Neuronal stem cell (in vitro differentiated cells): ENCODE results near the gene GNG13.

Source experiments
- DNase-seq: peaks from one replicate; pipeline ENCODE4 v3.0.0-alpha.2; 2013; ENCODE audit warnings: low spot score
- H2AFZ ChIP-seq: one replicate; pipeline ENCODE4 v1.6.1; 2013; ENCODE audit warnings: mild to moderate bottlenecking, low read length, inconsistent platforms
- H2AK5ac ChIP-seq: 2 replicates; pipeline ENCODE4 v1.6.1; 2013; ENCODE audit warnings: low read depth, mild to moderate bottlenecking, inconsistent platforms, low read length, moderate library complexity, mixed read lengths
- H2BK120ac ChIP-seq: 2 replicates; pipeline ENCODE4 v1.6.1; 2013; ENCODE audit warnings: low read depth, mild to moderate bottlenecking, inconsistent platforms, low read length, moderate library complexity, mixed read lengths
- H2BK12ac ChIP-seq: one replicate; pipeline ENCODE4 v1.6.1; 2013; ENCODE audit warnings: low read length, inconsistent platforms
- H2BK15ac ChIP-seq: 2 replicates; pipeline ENCODE4 v1.6.1; 2013; ENCODE audit warnings: mild to moderate bottlenecking, low read length, inconsistent platforms, mixed read lengths
- H2BK5ac ChIP-seq: one replicate; pipeline ENCODE4 v1.6.1; 2013; ENCODE audit warnings: inconsistent platforms, mild to moderate bottlenecking, low read length, moderate library complexity
- H3K14ac ChIP-seq: one replicate; pipeline ENCODE4 v1.6.1; 2013; ENCODE audit warnings: low read length, inconsistent platforms
- H3K18ac ChIP-seq: 2 replicates; pipeline ENCODE4 v1.6.1; 2013; ENCODE audit warnings: low read length, inconsistent platforms
- H3K23ac ChIP-seq: 2 replicates; pipeline ENCODE4 v1.6.1; 2013; ENCODE audit warnings: low read depth, mild to moderate bottlenecking, mixed read lengths, low read length, inconsistent platforms; ENCODE audit not compliant: poor library complexity
- H3K27ac ChIP-seq: replicated peaks from 3 replicates; pipeline ENCODE4 v1.5.1; 2013; ENCODE audit warnings: low read length, inconsistent platforms
- H3K27me3 ChIP-seq, 3 experiments: 2 replicates each; pipeline ENCODE4 v1.6.1; 2013; ENCODE audit warnings: low read length in 3 of 3, mild to moderate bottlenecking in 2 of 3, inconsistent platforms in 1 of 3, low read depth in 1 of 3, mixed read lengths in 1 of 3, moderate library complexity in 1 of 3; ENCODE audit not compliant: control insufficient read depth in 3 of 3, insufficient read depth in 3 of 3
- H3K36me3 ChIP-seq, 2 donors: replicated peaks in 1 of 2; 2 replicates each; pipeline ENCODE4 v1.6.1; 2013; ENCODE audit warnings: low read length in 2 of 2; ENCODE audit not compliant: control insufficient read depth in 2 of 2, insufficient read depth in 2 of 2
- H3K4ac ChIP-seq: 2 replicates; pipeline ENCODE4 v1.6.1; 2013; ENCODE audit warnings: inconsistent platforms, mild to moderate bottlenecking, low read length, moderate library complexity
- H3K4me1 ChIP-seq, 2 donors: 1 replicate in 1 of 2; 2 replicates in 1 of 2; pipeline ENCODE4 v1.6.1; 2013; ENCODE audit warnings: low read length in 2 of 2, low read depth in 1 of 2; ENCODE audit not compliant: control insufficient read depth in 2 of 2, insufficient read depth in 1 of 2
- H3K4me2 ChIP-seq: one replicate; pipeline ENCODE4 v1.6.1; 2013; ENCODE audit warnings: mild to moderate bottlenecking, low read length, inconsistent platforms; ENCODE audit not compliant: insufficient read depth, poor library complexity, severe bottlenecking
- H3K4me3 ChIP-seq, 2 donors: 2 replicates each; pipeline ENCODE4 v1.5.1; 2013; ENCODE audit warnings: low read length in 2 of 2, mild to moderate bottlenecking in 2 of 2, inconsistent platforms in 1 of 2, moderate library complexity in 1 of 2
- H3K79me1 ChIP-seq: one replicate; pipeline ENCODE4 v1.6.1; 2013; ENCODE audit warnings: low read depth, mild to moderate bottlenecking, inconsistent platforms, low read length, moderate library complexity
- H3K9ac ChIP-seq: one replicate; pipeline ENCODE4 v1.6.1; 2013; ENCODE audit warnings: mild to moderate bottlenecking, low read depth, low read length, inconsistent platforms; ENCODE audit not compliant: poor library complexity
- H3K9me3 ChIP-seq, 2 donors: replicated peaks in 1 of 2; 2 replicates each; pipeline versions ENCODE3 to v1.6.1; 2013; ENCODE audit warnings: low read length in 2 of 2, mild to moderate bottlenecking in 2 of 2, inconsistent platforms in 1 of 2, low read depth in 1 of 2, mixed read lengths in 1 of 2, moderate library complexity in 1 of 2; ENCODE audit not compliant: control insufficient read depth in 2 of 2, insufficient read depth in 1 of 2
- H4K8ac ChIP-seq: one replicate; pipeline ENCODE4 v1.6.1; 2013; ENCODE audit warnings: low read depth, mild to moderate bottlenecking, inconsistent platforms, low read length, moderate library complexity
- H4K91ac ChIP-seq: one replicate; pipeline ENCODE4 v1.6.1; 2013; ENCODE audit warnings: low read length, low read depth, mild to moderate bottlenecking, inconsistent platforms; ENCODE audit not compliant: poor library complexity
- WGBS, 2 donors: extraction: QIAGEN DNeasy Blood & Tissue Kit; methylation state at CpG; one replicate each; pipeline ENCODE4 v1.1.7; 2013; ENCODE audit warnings: missing lambda C conversion rate in 2 of 2, mixed read lengths in 1 of 2; ENCODE audit not compliant: insufficient read length in 2 of 2, insufficient replicate concordance in 1 of 2; ENCODE audit errors: extremely low coverage in 2 of 2; 5-methylcytosine and 5-hydroxymethylcytosine counted together

GNG13 gene

DNA sequence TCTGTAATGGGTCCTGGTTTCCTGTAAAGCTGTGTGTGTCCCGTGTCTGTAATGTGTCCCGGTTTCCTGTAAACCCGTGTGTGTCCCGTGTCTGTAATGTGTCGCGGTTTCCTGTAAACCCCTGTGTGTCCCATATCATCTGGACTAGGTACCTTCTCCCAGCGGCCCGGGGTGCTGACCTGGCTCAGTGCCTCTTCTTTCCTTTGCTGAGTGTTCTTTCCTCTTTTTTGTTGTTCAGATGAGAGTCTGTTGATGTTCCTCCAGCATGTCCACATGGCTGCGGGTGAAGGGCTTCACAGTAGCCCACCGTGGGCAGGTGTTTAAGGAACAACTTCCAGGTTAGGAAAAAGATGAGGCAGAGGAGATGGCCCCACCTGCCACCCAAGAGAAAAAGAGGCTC is 46.6 kb upstream of the GNG13 start:
- H2BK5ac ChIP-seq, result no peak overlapping the region
- no peak overlapping the region for H2BK15ac ChIP-seq
- no peak overlapping the region for H3K4me2 ChIP-seq
- H3K23ac ChIP-seq, result no peak overlapping the region
- H4K91ac ChIP-seq, result no peak overlapping the region
- peaks cover 29 to 37% of the 10 kb centered on the region in 2 donors for H3K9me3 ChIP-seq
- no CpG with 5 or more reads among the region's 10 CpGs for WGBS, 2 donors
- DNase-seq, result no peak
- H4K8ac ChIP-seq, result no peak overlapping the region
- no peak overlapping the region for H3K27ac ChIP-seq
- no peak overlapping the region for H3K4me3 ChIP-seq
- no peak overlapping the region for H2BK12ac ChIP-seq
- H3K4me1 ChIP-seq, result peaks cover 0 to 8% of the 10 kb centered on the region in 2 donors
- no peaks in the 10 kb centered on the region for H3K27me3 ChIP-seq
- H2AK5ac ChIP-seq, result no peak overlapping the region
- peaks cover 2% of the 10 kb centered on the region for H3K79me1 ChIP-seq
- no peak overlapping the region for H2BK120ac ChIP-seq
- H2AFZ ChIP-seq, result no peak overlapping the region
- no peak overlapping the region for H3K9ac ChIP-seq
- H3K18ac ChIP-seq, result no peak overlapping the region
- H3K4ac ChIP-seq, result no peak overlapping the region
- no peak overlapping the region for H3K14ac ChIP-seq
- no peaks in the 10 kb centered on the region for H3K36me3 ChIP-seq

GRCh38 chr16:845351-845745 is 44.8 kb upstream of the GNG13 start:
- no peak overlapping the region for H2AK5ac ChIP-seq
- WGBS, 2 donors, result no CpG with 5 or more reads among the region's 26 CpGs
- peaks cover 15 to 22% of the 10 kb centered on the region in 2 donors for H3K9me3 ChIP-seq
- no peak overlapping the region for H3K18ac ChIP-seq
- H3K36me3 ChIP-seq, result no peaks in the 10 kb centered on the region
- H3K4ac ChIP-seq, result no peak overlapping the region
- peaks cover 2% of the 10 kb centered on the region for H3K79me1 ChIP-seq
- DNase-seq, result no peak
- no peak overlapping the region for H3K14ac ChIP-seq
- no peak overlapping the region for H2BK120ac ChIP-seq
- H3K4me3 ChIP-seq, result no peak overlapping the region
- no peak overlapping the region for H4K8ac ChIP-seq
- no peaks in the 10 kb centered on the region for H3K27me3 ChIP-seq
- H3K23ac ChIP-seq, result no peak overlapping the region
- peaks cover 0 to 11% of the 10 kb centered on the region in 2 donors for H3K4me1 ChIP-seq
- no peak overlapping the region for H3K9ac ChIP-seq
- H3K4me2 ChIP-seq, result no peak overlapping the region
- H2AFZ ChIP-seq, result no peak overlapping the region
- no peak overlapping the region for H4K91ac ChIP-seq
- H2BK12ac ChIP-seq, result no peak overlapping the region
- H2BK15ac ChIP-seq, result no peak overlapping the region
- peak overlapping the region; percentile 59 for H2BK5ac ChIP-seq
- H3K27ac ChIP-seq, result no peak overlapping the region

DNA sequence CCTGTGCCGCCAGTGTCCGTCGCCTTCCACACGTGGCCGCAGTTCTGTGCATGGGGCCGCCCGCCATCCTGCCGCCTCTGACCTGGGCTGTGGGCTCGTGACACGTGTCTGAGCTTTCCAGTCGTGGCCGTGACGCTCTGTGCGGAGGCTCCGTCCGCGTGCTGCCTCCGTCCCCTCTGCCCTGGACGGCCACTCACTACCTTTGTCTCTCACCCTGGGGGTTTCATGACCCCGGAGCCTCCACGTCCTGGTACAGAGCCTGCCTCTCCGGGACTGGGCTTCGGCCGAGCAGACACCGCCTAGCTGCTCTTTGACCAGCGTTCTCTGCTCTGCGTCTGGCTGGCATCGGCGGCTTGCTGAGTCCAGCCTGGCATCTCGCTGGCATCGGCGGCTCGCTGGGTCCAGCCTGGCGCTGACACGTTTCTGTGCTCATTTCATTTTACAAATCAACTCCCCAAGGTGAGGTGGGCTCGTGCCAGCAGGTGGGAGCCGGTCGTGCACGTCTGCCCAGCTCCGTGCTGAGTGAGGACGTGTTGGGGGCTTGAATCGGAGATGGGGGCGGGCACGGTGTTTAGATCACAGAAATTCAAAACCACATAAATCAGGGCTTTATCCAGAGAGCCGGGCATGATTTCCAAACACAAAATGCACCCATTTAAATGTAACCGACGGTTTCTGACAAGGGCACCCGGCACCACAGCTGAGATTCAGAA is 44.3 kb upstream of the GNG13 start:
- H3K4me2 ChIP-seq, result no peak overlapping the region
- H3K14ac ChIP-seq, result peak overlapping the region; percentile 56
- no peak overlapping the region for H2AFZ ChIP-seq
- H4K91ac ChIP-seq, result no peak overlapping the region
- no peak overlapping the region for H2BK120ac ChIP-seq
- H2AK5ac ChIP-seq, result peak overlapping the region; percentile 56
- H3K23ac ChIP-seq, result no peak overlapping the region
- peak overlapping the region; percentile 22 for H2BK12ac ChIP-seq
- peaks cover 2% of the 10 kb centered on the region for H3K79me1 ChIP-seq
- H2BK15ac ChIP-seq, result no peak overlapping the region
- peak overlapping the region; percentile 59 for H2BK5ac ChIP-seq
- no peaks in the 10 kb centered on the region for H3K36me3 ChIP-seq
- H3K9ac ChIP-seq, result peak overlapping the region; percentile 70
- WGBS, 2 donors, result no CpG with 5 or more reads among the region's 48 CpGs
- no peak overlapping the region for H3K4ac ChIP-seq
- H3K18ac ChIP-seq, result peak overlapping the region; percentile 80
- DNase-seq, result no peak
- H3K9me3 ChIP-seq, result peaks cover 9 to 16% of the 10 kb centered on the region in 2 donors
- no peak overlapping the region for H3K27ac ChIP-seq
- peaks cover 0 to 11% of the 10 kb centered on the region in 2 donors for H3K4me1 ChIP-seq
- H3K27me3 ChIP-seq, result no peaks in the 10 kb centered on the region
- no peak overlapping the region for H4K8ac ChIP-seq
- H3K4me3 ChIP-seq, result peak overlapping the region in 1 of 2 donors; percentile 45

DNA sequence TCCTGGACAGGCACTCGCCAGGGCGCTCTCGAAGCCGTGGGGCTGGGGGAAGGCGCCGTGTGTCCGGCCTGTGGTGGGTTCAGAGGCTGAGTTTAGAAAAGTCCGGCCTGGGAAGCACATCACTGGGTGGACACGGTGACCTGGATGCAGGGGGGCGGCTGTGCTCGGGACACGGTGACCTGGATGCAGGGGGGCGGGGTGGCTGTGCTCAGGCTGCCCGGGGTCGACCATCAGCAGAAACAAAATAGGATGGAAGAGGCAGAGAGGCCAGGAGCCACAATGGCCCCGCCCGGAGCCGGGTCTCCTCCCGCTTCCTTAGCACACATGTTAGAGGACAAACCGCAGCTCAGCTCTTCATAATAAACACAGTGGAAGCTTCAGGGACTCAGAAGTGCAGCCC is 43.2 kb upstream of the GNG13 start:
- Histone ChIP-seq H4K8ac (no peak overlapping the region), H2AFZ (no peak overlapping the region), H2BK120ac (no peak overlapping the region), H2BK12ac (no peak overlapping the region), H3K36me3 (no peaks in the 10 kb centered on the region), H3K4me2 (no peak overlapping the region), H3K9ac (no peak overlapping the region), H3K18ac (no peak overlapping the region), H3K4me1 (peaks cover 0 to 11% of the 10 kb centered on the region in 2 donors), H3K27ac (no peak overlapping the region), H2BK15ac (no peak overlapping the region), H3K4ac (no peak overlapping the region), H3K79me1 (peaks cover 2% of the 10 kb centered on the region), H3K27me3 (no peaks in the 10 kb centered on the region), H3K9me3 (peaks cover 8 to 19% of the 10 kb centered on the region in 2 donors), H2AK5ac (no peak overlapping the region), H3K23ac (no peak overlapping the region), H4K91ac (no peak overlapping the region), H2BK5ac (no peak overlapping the region), H3K14ac (no peak overlapping the region), H3K4me3 (no peak overlapping the region)
- no peak for DNase-seq
- no CpG with 5 or more reads among the region's 20 CpGs for WGBS, 2 donors
